K562 (cell line): ENCODE results near the gene ENTREP1.

Experiments
- CBX1 ChIP-seq: sonication (generic); IDR thresholded peaks from 2 replicates; pipeline ENCODE4 v1.6.1; 2016; ENCODE audit warnings: antibody characterized with exemption, low read depth, mild to moderate bottlenecking
- HNRNPH1 ChIP-seq: fragments of 200-400 bp; formaldehyde crosslinking; optimal IDR thresholded peaks from 2 replicates; pipeline ENCODE3; 2017; ENCODE audit warnings: low read depth, mild to moderate bottlenecking, low read length, moderate library complexity
- NCOA6 ChIP-seq: fragments of 450-650 bp; IDR thresholded peaks from 2 replicates; pipeline ENCODE4 v1.6.1; 2017; ENCODE audit warnings: mild to moderate bottlenecking
- POLR2A ChIP-seq: fragments of 450-650 bp; conservative IDR thresholded peaks from 2 replicates; pipeline ENCODE4 v1.6.1; 2016
- RBM34 ChIP-seq: fragments of 200-400 bp; formaldehyde crosslinking; IDR thresholded peaks from 2 replicates; pipeline ENCODE4 v1.6.1; 2018; ENCODE audit warnings: low read length, borderline replicate concordance; ENCODE audit not compliant: insufficient read depth
- U2AF1 ChIP-seq: fragments of 200-400 bp; formaldehyde crosslinking; optimal IDR thresholded peaks from 2 replicates; pipeline ENCODE3; 2017; ENCODE audit warnings: mild to moderate bottlenecking, low read depth, low read length, moderate library complexity
- ZBTB11 ChIP-seq, 3 experiments: fragments of 200-800 bp in 1 of 3; fragments of 250-450 bp in 1 of 3; fragments of 450-650 bp in 1 of 3; sonication (Bioruptor Pico) in 1 of 3; sonication (Bioruptor generic) in 1 of 3; formaldehyde crosslinking in 1 of 3; IDR thresholded peaks; 2 replicates each; pipeline versions ENCODE4 v1.6.1 to v1.8.0; 2016 to 2022; ENCODE audit warnings: mild to moderate bottlenecking in 2 of 3, missing genetic modification characterization in 2 of 3, missing compliant biosample characterization in 1 of 3, moderate library complexity in 1 of 3
- TF ChIP-seq, protein P1 (sequence below): sonication (generic); formaldehyde crosslinking; IDR thresholded peaks from 2 replicates; pipeline ENCODE4 v1.8.0; 2022; ENCODE audit warnings: mild to moderate bottlenecking, missing genetic modification reagents
- TF ChIP-seq, protein P2 (sequence below): sonication (generic); formaldehyde crosslinking; IDR thresholded peaks from 2 replicates; pipeline ENCODE4 v1.8.0; 2022; ENCODE audit warnings: missing genetic modification reagents, mild to moderate bottlenecking, borderline replicate concordance
- TF ChIP-seq, protein P3 (sequence below): fragments of 150-350 bp; conservative IDR thresholded peaks from 2 replicates; pipeline ENCODE4 v1.6.1; 2014; ENCODE audit warnings: low read length

DNA sequence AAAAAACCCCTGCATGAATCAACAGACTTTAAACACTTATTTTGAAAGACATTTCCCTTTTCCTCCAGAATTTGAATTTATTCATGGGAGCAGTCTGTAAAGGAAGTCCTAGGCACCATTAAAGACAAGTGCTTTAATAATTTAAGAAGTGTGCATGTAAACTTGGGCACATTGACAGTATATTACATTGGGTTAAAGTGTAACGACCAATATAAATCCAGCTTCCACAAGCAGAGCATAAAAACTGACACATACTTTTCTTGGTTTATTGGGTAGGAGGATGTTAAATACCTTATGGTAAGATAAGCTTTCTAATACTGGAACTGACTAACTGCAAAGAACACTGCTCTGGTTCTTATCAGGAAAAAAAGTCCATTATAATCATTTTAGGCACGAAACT lies 1.2 kb upstream of the ENTREP1 start:
- TF ChIP-seq NCOA6, result no peak
- TF ChIP-seq CBX1, result no peak
- TF ChIP-seq HNRNPH1, result no peak
- TF ChIP-seq, protein P1, sequence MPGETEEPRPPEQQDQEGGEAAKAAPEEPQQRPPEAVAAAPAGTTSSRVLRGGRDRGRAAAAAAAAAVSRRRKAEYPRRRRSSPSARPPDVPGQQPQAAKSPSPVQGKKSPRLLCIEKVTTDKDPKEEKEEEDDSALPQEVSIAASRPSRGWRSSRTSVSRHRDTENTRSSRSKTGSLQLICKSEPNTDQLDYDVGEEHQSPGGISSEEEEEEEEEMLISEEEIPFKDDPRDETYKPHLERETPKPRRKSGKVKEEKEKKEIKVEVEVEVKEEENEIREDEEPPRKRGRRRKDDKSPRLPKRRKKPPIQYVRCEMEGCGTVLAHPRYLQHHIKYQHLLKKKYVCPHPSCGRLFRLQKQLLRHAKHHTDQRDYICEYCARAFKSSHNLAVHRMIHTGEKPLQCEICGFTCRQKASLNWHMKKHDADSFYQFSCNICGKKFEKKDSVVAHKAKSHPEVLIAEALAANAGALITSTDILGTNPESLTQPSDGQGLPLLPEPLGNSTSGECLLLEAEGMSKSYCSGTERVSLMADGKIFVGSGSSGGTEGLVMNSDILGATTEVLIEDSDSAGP, result no peak
- no peak for TF ChIP-seq POLR2A
- TF ChIP-seq U2AF1, result no peak
- TF ChIP-seq, protein P2, sequence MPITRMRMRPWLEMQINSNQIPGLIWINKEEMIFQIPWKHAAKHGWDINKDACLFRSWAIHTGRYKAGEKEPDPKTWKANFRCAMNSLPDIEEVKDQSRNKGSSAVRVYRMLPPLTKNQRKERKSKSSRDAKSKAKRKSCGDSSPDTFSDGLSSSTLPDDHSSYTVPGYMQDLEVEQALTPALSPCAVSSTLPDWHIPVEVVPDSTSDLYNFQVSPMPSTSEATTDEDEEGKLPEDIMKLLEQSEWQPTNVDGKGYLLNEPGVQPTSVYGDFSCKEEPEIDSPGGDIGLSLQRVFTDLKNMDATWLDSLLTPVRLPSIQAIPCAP (CRISPR knock-in tag), result no peak
- no peak for TF ChIP-seq ZBTB11 (CRISPR knock-in tag; IDR thresholded peaks at IDR 0.05)
- no peak for TF ChIP-seq RBM34
- TF ChIP-seq, protein P3, sequence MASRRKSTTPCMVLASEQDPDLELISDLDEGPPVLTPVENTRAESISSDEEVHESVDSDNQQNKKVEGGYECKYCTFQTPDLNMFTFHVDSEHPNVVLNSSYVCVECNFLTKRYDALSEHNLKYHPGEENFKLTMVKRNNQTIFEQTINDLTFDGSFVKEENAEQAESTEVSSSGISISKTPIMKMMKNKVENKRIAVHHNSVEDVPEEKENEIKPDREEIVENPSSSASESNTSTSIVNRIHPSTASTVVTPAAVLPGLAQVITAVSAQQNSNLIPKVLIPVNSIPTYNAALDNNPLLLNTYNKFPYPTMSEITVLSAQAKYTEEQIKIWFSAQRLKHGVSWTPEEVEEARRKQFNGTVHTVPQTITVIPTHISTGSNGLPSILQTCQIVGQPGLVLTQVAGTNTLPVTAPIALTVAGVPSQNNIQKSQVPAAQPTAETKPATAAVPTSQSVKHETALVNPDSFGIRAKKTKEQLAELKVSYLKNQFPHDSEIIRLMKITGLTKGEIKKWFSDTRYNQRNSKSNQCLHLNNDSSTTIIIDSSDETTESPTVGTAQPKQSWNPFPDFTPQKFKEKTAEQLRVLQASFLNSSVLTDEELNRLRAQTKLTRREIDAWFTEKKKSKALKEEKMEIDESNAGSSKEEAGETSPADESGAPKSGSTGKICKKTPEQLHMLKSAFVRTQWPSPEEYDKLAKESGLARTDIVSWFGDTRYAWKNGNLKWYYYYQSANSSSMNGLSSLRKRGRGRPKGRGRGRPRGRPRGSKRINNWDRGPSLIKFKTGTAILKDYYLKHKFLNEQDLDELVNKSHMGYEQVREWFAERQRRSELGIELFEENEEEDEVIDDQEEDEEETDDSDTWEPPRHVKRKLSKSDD, result no peak
